K562 (cell line): ENCODE measurements around the gene LRP3. TPM values are rescaled to one million over a fixed set of nuclear protein-coding genes. Genes with fewer than 3 reads are reported as not detected.

ENCODE experiments used
- ATAC-seq: fragments of 200-7000 bp; cut with Tn5 transposase; 3 replicates; pipeline ENCODE4 v1.9.1; 2020; ENCODE audit warnings: moderate library complexity
- BruUV-seq: library from RNA; stranded (reverse); fragments of 400-500 nt; replicated peaks from 2 replicates; lab custom pipeline; 2021; lab: Mats Ljungman, UMichigan
- CTCF ChIA-PET: fragments of 300-600 bp; formaldehyde crosslinking; extraction: SDS; loops from one replicate; lab custom pipeline; 2021; ENCODE audit warnings: low intra/inter-chr PET ratio; lab: Yijun Ruan, JAX
- POLR2A ChIA-PET: fragments of 300-600, 350-650 bp; sonication (Branson Sonifier 250); formaldehyde crosslinking; extraction: SDS; loops from one replicate; lab custom pipeline; 2021; ENCODE audit warnings: antibody characterized with exemption, inconsistent platforms; lab: Yijun Ruan, JAX
- DNase-seq, 4 experiments: peaks; one replicate each; pipeline versions ENCODE4 v3.0.0 to v3.0.0-alpha.2; 2011 to 2018; ENCODE audit warnings: low spot score in 3 of 4, mixed read lengths in 3 of 4; ENCODE audit errors: extremely low read depth in 1 of 4
- FAIRE-seq: peaks from 2 replicates; lab custom pipeline; 2011; peaks lifted over from hg19 to GRCh38; lab: Jason Lieb, UNC
- H2AFZ ChIP-seq: 2 replicates; pipeline ENCODE4 v1.6.0; 2011; ENCODE audit warnings: low read depth, low read length, control low read depth, inconsistent platforms
- H3K27ac ChIP-seq: fragments of 200-600 bp; 3 replicates; pipeline ENCODE4 v1.8.0; 2011; ENCODE audit warnings: low read depth, mild to moderate bottlenecking, control low read depth, inconsistent platforms, low read length, moderate library complexity, mixed read lengths; ENCODE audit errors: extremely low read depth
- H3K27me3 ChIP-seq, 2 experiments: fragments of 300-600 bp in 1 of 2; 2 replicates in 1 of 2; 3 replicates in 1 of 2; pipeline versions ENCODE4 v1.6.0 to v1.8.0; 2011; ENCODE audit warnings: inconsistent platforms in 2 of 2, low read length in 2 of 2, mild to moderate bottlenecking in 1 of 2, mixed read lengths in 1 of 2, moderate library complexity in 1 of 2; ENCODE audit not compliant: control insufficient read depth in 2 of 2, insufficient read depth in 2 of 2
- H3K36me3 ChIP-seq: fragments of 300-600 bp; 3 replicates; pipeline ENCODE4 v1.8.0; 2011; ENCODE audit warnings: mild to moderate bottlenecking, low read length, inconsistent platforms; ENCODE audit not compliant: control insufficient read depth, insufficient read depth
- H3K4me1 ChIP-seq, 2 experiments: fragments of 200-600 bp in 1 of 2; replicated peaks in 1 of 2; 2 replicates in 1 of 2; 3 replicates in 1 of 2; pipeline versions ENCODE4 v1.5.1 to v1.8.0; 2011; ENCODE audit warnings: inconsistent platforms in 2 of 2, low read length in 2 of 2, mild to moderate bottlenecking in 1 of 2, mixed read lengths in 1 of 2, moderate library complexity in 1 of 2; ENCODE audit not compliant: control insufficient read depth in 2 of 2, insufficient read depth in 2 of 2
- H3K4me2 ChIP-seq: 2 replicates; pipeline ENCODE4 v1.6.1; 2011; ENCODE audit warnings: low read length, control low read depth, inconsistent platforms, mixed read lengths; ENCODE audit not compliant: insufficient read depth
- H3K4me3 ChIP-seq: fragments of 200-600 bp; sonication (generic), shearing (Covaris generic); 2 replicates; pipeline ENCODE4 v1.5.1; 2016; ENCODE audit warnings: control low read depth, inconsistent platforms
- H3K79me2 ChIP-seq: fragments of 200-600 bp; 3 replicates; pipeline ENCODE4 v1.8.0; 2011; ENCODE audit warnings: low read length, inconsistent platforms; ENCODE audit not compliant: control insufficient read depth, insufficient read depth
- H3K9ac ChIP-seq, 2 experiments: 2 replicates each; pipeline versions ENCODE4 v1.6.0 to v1.6.1; 2011; ENCODE audit warnings: low read depth in 2 of 2, low read length in 2 of 2, control low read depth in 1 of 2, inconsistent platforms in 1 of 2, mild to moderate bottlenecking in 1 of 2, mixed read lengths in 1 of 2; ENCODE audit not compliant: insufficient read depth in 1 of 2
- H3K9me1 ChIP-seq: one replicate; pipeline ENCODE4 v1.6.0; 2011; ENCODE audit warnings: inconsistent platforms, mild to moderate bottlenecking, low read length, moderate library complexity; ENCODE audit not compliant: control insufficient read depth, insufficient read depth
- H3K9me3 ChIP-seq: replicated peaks from 2 replicates; pipeline ENCODE4 v1.5.1; 2011; ENCODE audit warnings: low read depth, low read length, inconsistent platforms; ENCODE audit not compliant: control insufficient read depth, insufficient read depth
- H4K20me1 ChIP-seq: replicated peaks from 2 replicates; pipeline ENCODE4 v1.6.1; 2011; ENCODE audit warnings: low read length, inconsistent platforms, mixed read lengths; ENCODE audit not compliant: control insufficient read depth, insufficient read depth
- C11orf30 ChIP-seq: fragments of 450-650 bp; IDR thresholded peaks from 2 replicates; pipeline ENCODE4 v1.6.1; 2016; ENCODE audit warnings: low read depth, mild to moderate bottlenecking
- CTCF ChIP-seq, 3 experiments: IDR thresholded peaks in 2 of 3; conservative IDR thresholded peaks in 1 of 3; 2 replicates each; pipeline ENCODE4 v1.5.1; 2011 to 2012; ENCODE audit warnings: low read length in 3 of 3, mild to moderate bottlenecking in 3 of 3, control low read depth in 2 of 3, improper control_type of control experiment in 1 of 3, inconsistent platforms in 1 of 3, low read depth in 1 of 3, mixed read lengths in 1 of 3, moderate library complexity in 1 of 3; ENCODE audit not compliant: insufficient read depth in 2 of 3
- ETS1 ChIP-seq: conservative IDR thresholded peaks from 2 replicates; pipeline ENCODE4 v1.6.1; 2011; ENCODE audit warnings: low read depth, mild to moderate bottlenecking, low read length; ENCODE audit not compliant: control insufficient read depth
- FIP1L1 ChIP-seq: fragments of 200-400 bp; formaldehyde crosslinking; IDR thresholded peaks from 2 replicates; pipeline ENCODE4 v1.6.1; 2018; ENCODE audit warnings: mild to moderate bottlenecking, low read depth, low read length; ENCODE audit not compliant: poor library complexity, severe bottlenecking
- FOXM1 ChIP-seq, 2 experiments: fragments of 450-650 bp in 1 of 2; sonication (generic) in 1 of 2; formaldehyde crosslinking in 1 of 2; IDR thresholded peaks; 2 replicates each; pipeline versions ENCODE4 v1.6.1 to v1.9.0; 2017 to 2022; ENCODE audit warnings: low read depth in 2 of 2, mild to moderate bottlenecking in 2 of 2, missing genetic modification reagents in 1 of 2, moderate library complexity in 1 of 2
- SMAD1 ChIP-seq: fragments of 150-350 bp; IDR thresholded peaks from 2 replicates; pipeline ENCODE4 v1.6.1; 2014; ENCODE audit warnings: low read length, low read depth; ENCODE audit not compliant: partially characterized antibody
- SMC3 ChIP-seq: conservative IDR thresholded peaks from 2 replicates; pipeline ENCODE4 v1.6.1; 2011; ENCODE audit warnings: low read depth, low read length, improper control_type of control experiment; ENCODE audit not compliant: insufficient read depth
- TRIM24 ChIP-seq, 2 experiments: fragments of 450-650 bp; IDR thresholded peaks; 2 replicates each; pipeline ENCODE4 v1.6.1; 2016
- ZNF79 ChIP-seq: fragments of 250-450 bp; sonication (Bioruptor Pico); IDR thresholded peaks from 2 replicates; pipeline ENCODE4 v1.4.0; 2020; ENCODE audit warnings: low read depth, mild to moderate bottlenecking, moderate library complexity
- WGBS: fragments of 100-300 bp; shearing (Covaris generic); methylation state at CpG from one replicate; pipeline ENCODE4 v1.1.6; 2016; ENCODE audit warnings: low coverage, mixed read lengths; ENCODE audit not compliant: insufficient coverage; ENCODE audit errors: missing lambda C conversion rate; 5-methylcytosine and 5-hydroxymethylcytosine counted together
- in situ Hi-C: fragments of 300-500 bp; cut with MboI; formaldehyde crosslinking; loops from 4 replicates; pipeline ENCODE4 v1.15.0; 2018; ENCODE audit warnings: inconsistent platforms, mixed read lengths
- intact Hi-C: fragments of 100-400 bp; cut with micrococcal nuclease; formaldehyde crosslinking; loops from 2 replicates; pipeline ENCODE4 v1.14.2; 2022
- polyA plus RNA-seq, 8 experiments: library from polyadenylated mRNA; depleted of rRNA in 4 of 8; stranded (reverse) in 5 of 8; unstranded in 3 of 8; fragments of >200 nt; fragmentation: Nextera tagmentation in 2 of 8; fragmentation: Illumina TruSeq in 1 of 8; extraction: Ambion mirVana in 2 of 8; extraction: Trizol in 1 of 8; gene quantifications; 2 replicates each; pipeline versions ENCODE4 v1.2.1 to v1.2.3, GENCODE V29; 2011 to 2014; ENCODE audit warnings: inconsistent platforms in 1 of 8, missing spikeins in 1 of 8
- total RNA-seq, 7 experiments: library from RNA; depleted of rRNA in 6 of 7; stranded (reverse); fragments of >200 nt in 6 of 7; fragmentation: Illumina TruSeq in 2 of 7; extraction: Trizol in 2 of 7; gene quantifications; 2 replicates each; pipeline versions ENCODE4 v1.2.1 to v1.2.3, GENCODE V29; 2011 to 2021; ENCODE audit warnings: low replicate concordance in 1 of 7

Gene LRP3
- total and polyA plus RNA-seq, 9 of the 15 experiments (the other 6 are each of a cell fraction or from before 2014, with no cell fraction given): 0.29 TPM; not detected in 8

DNA sequence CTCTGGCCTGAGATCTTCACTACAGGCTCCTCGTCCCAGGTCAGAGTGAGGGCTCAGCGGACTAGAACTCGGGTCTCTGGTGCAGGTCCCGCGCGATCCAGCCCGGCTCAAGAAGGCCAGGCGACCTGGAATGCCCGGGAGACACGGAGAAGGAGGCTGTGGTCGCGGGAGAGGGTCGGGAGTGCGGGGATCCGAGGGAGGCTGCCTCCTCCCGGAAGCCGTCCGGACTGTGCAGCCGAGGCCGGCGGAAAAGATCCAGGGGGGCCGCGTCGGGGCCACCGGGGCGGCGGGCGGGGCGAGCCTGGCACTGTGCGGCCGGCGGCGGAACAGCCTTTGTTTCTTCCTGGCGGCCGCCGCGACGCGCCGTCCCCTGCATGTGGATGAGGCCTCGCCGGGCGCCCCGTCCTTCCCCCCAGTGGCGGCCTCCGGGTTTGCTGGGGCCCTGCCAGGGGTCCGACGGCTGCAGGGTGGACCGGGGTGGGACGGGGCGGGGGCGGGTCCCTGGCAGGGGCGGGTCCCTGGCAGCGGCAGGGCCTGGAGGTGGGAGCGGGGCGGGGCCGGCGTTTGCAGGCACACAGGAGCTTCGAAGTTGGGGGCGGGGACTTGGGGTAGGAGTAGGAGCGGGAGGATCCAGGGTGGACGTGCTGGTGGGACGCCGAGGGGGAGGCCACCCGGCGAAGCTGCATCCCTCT is 32.6 kb downstream of the LRP3 start:
- no peaks in the 10 kb centered on the region for H3K79me2 ChIP-seq
- no peak overlapping the region for H3K9ac ChIP-seq
- ATAC-seq: no peak
- H3K27ac ChIP-seq: no peak overlapping the region
- no peak overlapping the region for H2AFZ ChIP-seq
- CTCF ChIA-PET: no interaction called here
- TF ChIP-seq C11orf30 (no peak), CTCF (IDR thresholded peaks at IDR 0.05 in 2 of 3, conservative IDR thresholded peaks at IDR 0.05 in 1 of 3; ENCODE audit: insufficient read depth in 2 of 3, low read depth in 1 of 3, low read length in 3 of 3) (no peak), TRIM24 (IDR thresholded peaks at IDR 0.05) (no peak), SMC3 (no peak), FOXM1 (IDR thresholded peaks at IDR 0.05; ENCODE audit: low read depth) (no peak), FOXM1 (CRISPR knock-in tag; IDR thresholded peaks at IDR 0.05; ENCODE audit: low read depth) (no peak), ETS1 (no peak), ZNF79 (CRISPR knock-in tag) (no peak), SMAD1 (no peak), FIP1L1 (no peak)
- TF ChIP-seq, all 486 proteins: peak for 0
- H3K36me3 ChIP-seq: no peaks in the 10 kb centered on the region
- DNase-seq: no peak
- H3K4me2 ChIP-seq: no peak overlapping the region
- H3K9me3 ChIP-seq: no peaks in the 10 kb centered on the region; the same call in none of the 2 replicates
- no peak overlapping the region for H3K4me3 ChIP-seq
- H3K9me1 ChIP-seq: no peaks in the 10 kb centered on the region
- FAIRE-seq: no peak
- in situ Hi-C loops: no loop called here
- H3K27me3 ChIP-seq: peaks cover 3 to 25% of the 10 kb centered on the region in 2 experiments; a peak in 3 of 5 replicates
- POLR2A ChIA-PET: no interaction called here
- no TSS peak for BruUV-seq
- 41% methylated on average over 30 of the region's 66 CpGs for WGBS
- peaks cover 0 to 5% of the 10 kb centered on the region in 2 experiments; a peak in 2 of 5 replicates for H3K4me1 ChIP-seq
- no peaks in the 10 kb centered on the region for H4K20me1 ChIP-seq
- intact Hi-C loops: no loop called here
